ENCODE results near the gene INCENP. TPM values are rescaled to one million over a fixed set of nuclear protein-coding genes. Genes with fewer than 3 reads are reported as not detected.
"Not testable (repeated sequence)": the region's sequence is repeated elsewhere in the genome, so short reads cannot be mapped to it uniquely, and the experiment has no call there.

The INCENP gene
- 10 to 100 TPM; 65.5 to 69.5 TPM for total RNA-seq
- polyA plus RNA-seq = 3.1 TPM

DNA sequence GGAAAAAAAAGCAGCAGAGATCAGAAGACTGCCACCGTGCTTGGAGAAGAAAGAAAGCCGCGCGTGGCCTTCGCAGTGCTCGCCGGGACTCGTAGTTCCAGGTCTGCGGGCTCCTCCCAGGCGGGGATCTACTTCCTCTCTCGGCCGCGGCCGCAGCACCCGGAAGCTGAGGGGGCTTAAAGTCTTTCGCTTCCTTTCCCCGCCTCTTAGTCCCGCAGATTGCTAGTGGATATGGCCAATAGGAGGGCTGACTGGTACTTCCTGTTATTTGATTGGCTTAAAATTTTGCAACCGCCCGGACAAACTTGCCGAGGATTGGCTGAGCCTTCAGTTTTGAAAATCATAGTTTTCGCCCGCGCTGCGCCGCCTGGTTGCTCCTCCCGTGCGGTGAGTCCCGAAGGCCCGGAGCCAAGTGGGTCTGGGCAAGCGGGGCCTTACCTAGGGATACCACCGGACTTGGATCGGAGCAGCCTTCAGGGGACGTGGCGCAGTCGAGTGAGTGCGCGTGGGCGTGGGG lies at the start of gene INCENP:
TSS of gene INCENP (plus strand) at position 343 of the 517 bp plus-strand sequence. CDS start 4,151 bp downstream, outside the sequence.
- H3K4me1 ChIP-seq (ENCODE audit: insufficient read depth, low read length) = peaks cover 19% of the 10 kb centered on the region
- ChIA-PET CTCF (interaction anchor here (1.4 kb wide), 1 partner anchor 16 kb away, joined by 5 read pairs; no protein-coding TSS in a partner anchor), POLR2A (no interaction called here)
- peaks cover 0 to 1% of the 10 kb centered on the region in 2 donors for H3K27me3 Mint-ChIP-seq
- H3K4me3 Mint-ChIP-seq = peak within 1 kb of the TSS; percentile 93 to 97 (median 95)
- H3K4me3 ChIP-seq (ENCODE audit: low read length) = peak within 1 kb of the TSS; percentile 95
- peak; percentile 91 to 97 (median 94) for DNase-seq
- peaks cover 0 to 18% (median 0%) of the 10 kb centered on the region in 3 donors for H3K36me3 Mint-ChIP-seq
- peaks cover 29 to 39% (median 30%) of the 10 kb centered on the region in 3 donors for H3K4me1 Mint-ChIP-seq
- no peaks in the 10 kb centered on the region for H3K9me3 ChIP-seq (ENCODE audit: low read length)
- H3K36me3 ChIP-seq (ENCODE audit: insufficient read depth, low read length) = no peaks in the 10 kb centered on the region
- H3K27me3 ChIP-seq (ENCODE audit: insufficient read depth, low read length, poor library complexity, severe bottlenecking) = no peaks in the 10 kb centered on the region
- peak within 1 kb of the TSS; percentile 73 for H3K27ac ChIP-seq (ENCODE audit: low read depth, low read length)
- peak within 1 kb of the TSS; percentile 54 to 98 (median 87) for H3K27ac Mint-ChIP-seq
- no peaks in the 10 kb centered on the region for H3K9me3 Mint-ChIP-seq

DNA sequence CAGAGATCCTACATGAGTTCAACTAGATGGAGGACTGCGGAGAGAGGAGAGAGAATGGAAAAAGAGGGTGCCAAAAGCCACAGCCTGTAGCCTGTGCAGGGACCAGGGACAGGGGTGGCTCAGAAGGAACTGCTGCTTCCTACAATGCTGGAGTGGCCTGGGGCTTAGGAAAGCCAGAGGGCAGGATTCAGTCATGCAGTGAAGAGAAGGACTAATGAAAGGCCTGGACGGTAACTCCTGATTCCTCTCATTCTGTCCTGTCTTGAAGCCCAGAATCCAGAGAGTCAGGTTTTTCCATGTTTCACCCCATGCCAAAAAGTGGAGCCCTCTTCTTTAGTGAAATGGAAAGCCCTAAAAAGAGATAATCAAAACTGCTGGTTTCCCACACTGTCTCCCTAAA lies 48.4 kb upstream of the INCENP start:
- Mint-ChIP-seq H3K4me3 (no peak overlapping the region), H3K9me3 (no peaks in the 10 kb centered on the region), H3K4me1 (no peaks in the 10 kb centered on the region), H3K27me3 (peaks cover 1 to 2% of the 10 kb centered on the region in 2 donors), H3K36me3 (no peaks in the 10 kb centered on the region), H3K27ac (peak overlapping the region in 2 of 8 donors; percentile 19 to 76)
- Histone ChIP-seq H3K36me3 (ENCODE audit: insufficient read depth, low read length) (no peaks in the 10 kb centered on the region), H3K4me1 (ENCODE audit: insufficient read depth, low read length) (no peaks in the 10 kb centered on the region), H3K4me3 (ENCODE audit: low read length) (no peak overlapping the region), H3K27ac (ENCODE audit: low read depth, low read length) (no peak overlapping the region), H3K9me3 (ENCODE audit: low read length) (no peaks in the 10 kb centered on the region), H3K27me3 (ENCODE audit: insufficient read depth, low read length, poor library complexity, severe bottlenecking) (no peaks in the 10 kb centered on the region)
- ChIA-PET POLR2A (no interaction called here), CTCF (no interaction called here)
- DNase-seq = no peak

DNA sequence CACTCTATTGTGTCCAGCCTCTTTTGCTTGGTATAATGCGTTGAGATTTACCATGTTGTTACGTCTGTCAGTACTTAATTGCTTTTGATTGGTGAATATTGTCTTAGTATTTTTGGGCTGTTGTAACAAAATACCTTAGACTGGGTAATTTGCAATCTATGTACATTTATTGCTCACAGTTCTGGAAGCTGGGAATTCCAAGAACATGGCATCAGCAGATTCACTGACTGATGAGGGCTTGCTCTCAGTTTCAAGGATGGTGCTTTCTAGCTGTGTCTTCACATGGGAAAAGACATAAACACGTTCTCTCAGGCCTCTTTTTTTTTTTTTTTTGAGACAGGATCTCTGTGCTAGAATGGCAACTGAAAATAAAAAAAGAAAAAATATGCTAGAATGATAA lies 46.7 kb upstream of the INCENP start:
- H3K4me1 ChIP-seq (ENCODE audit: insufficient read depth, low read length) = peaks cover 4% of the 10 kb centered on the region
- no peak overlapping the region for H3K4me3 ChIP-seq (ENCODE audit: low read length)
- CTCF ChIA-PET = interaction anchor here (1.6 kb wide), 1 partner anchor 31 kb away, joined by 6 read pairs; no protein-coding TSS in a partner anchor
- no peaks in the 10 kb centered on the region for H3K27me3 ChIP-seq (ENCODE audit: insufficient read depth, low read length, poor library complexity, severe bottlenecking)
- no peak for DNase-seq
- H3K27ac ChIP-seq (ENCODE audit: low read depth, low read length) = no peak overlapping the region
- H3K36me3 Mint-ChIP-seq = no peaks in the 10 kb centered on the region
- H3K4me1 Mint-ChIP-seq = peaks cover 5 to 7% (median 6%) of the 10 kb centered on the region in 3 donors
- no peak overlapping the region for H3K4me3 Mint-ChIP-seq
- POLR2A ChIA-PET = no interaction called here
- H3K36me3 ChIP-seq (ENCODE audit: insufficient read depth, low read length) = no peaks in the 10 kb centered on the region
- peaks cover 1 to 2% of the 10 kb centered on the region in 2 donors for H3K27me3 Mint-ChIP-seq
- no peaks in the 10 kb centered on the region for H3K9me3 ChIP-seq (ENCODE audit: low read length)
- H3K27ac Mint-ChIP-seq = no peak overlapping the region
- H3K9me3 Mint-ChIP-seq = no peaks in the 10 kb centered on the region

DNA sequence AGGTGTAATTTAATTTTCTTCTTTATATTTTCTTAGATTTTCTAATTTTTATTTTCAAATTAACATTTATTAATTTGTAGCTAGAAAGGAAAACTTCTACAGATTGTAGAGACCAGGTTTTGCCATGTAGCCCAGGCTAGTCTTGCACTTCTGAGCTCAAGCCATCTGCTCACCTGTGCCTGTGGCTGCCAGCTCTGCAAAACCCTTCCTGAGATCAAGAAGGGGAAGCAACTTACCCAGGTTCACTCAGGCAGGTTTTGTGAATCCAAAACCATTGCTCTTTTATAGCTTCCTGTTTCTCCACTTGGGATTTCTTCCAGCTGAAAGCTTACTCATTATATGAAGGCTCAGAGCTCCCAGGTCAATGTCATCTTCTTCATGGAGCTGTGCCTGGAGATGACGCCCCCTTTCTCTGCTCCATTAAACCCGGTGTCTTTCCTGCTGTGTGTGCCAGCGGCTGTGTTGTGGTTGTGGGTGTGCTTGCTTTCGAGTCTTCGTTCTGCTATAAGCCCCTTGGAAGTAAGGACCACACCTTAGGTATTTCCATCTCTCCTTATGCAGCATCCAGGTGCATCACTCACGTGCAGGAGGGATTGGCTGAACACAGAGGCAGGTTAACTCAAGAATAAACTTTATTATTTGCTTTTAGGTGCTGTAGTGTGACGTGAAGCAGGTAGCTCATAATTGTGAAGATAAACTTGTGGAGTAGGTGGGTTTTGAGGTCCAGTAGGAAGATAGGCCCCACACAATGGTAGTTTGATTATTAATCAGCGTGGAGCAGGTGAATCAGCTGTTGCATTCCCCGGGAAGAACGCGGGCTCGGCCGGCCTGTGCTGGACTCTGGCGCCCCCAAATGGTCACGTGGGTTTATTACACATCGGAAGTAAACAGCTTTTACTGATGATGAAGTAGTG lies 42.2 kb upstream of the INCENP start:
- no peaks in the 10 kb centered on the region for H3K9me3 Mint-ChIP-seq
- Histone ChIP-seq H3K27ac (ENCODE audit: low read depth, low read length) (no peak overlapping the region), H3K4me3 (ENCODE audit: low read length) (peak overlapping the region; percentile 27), H3K27me3 (ENCODE audit: insufficient read depth, low read length, poor library complexity, severe bottlenecking) (no peaks in the 10 kb centered on the region), H3K4me1 (ENCODE audit: insufficient read depth, low read length) (peaks cover 4% of the 10 kb centered on the region), H3K9me3 (ENCODE audit: low read length) (no peaks in the 10 kb centered on the region), H3K36me3 (ENCODE audit: insufficient read depth, low read length) (no peaks in the 10 kb centered on the region)
- peak overlapping the region in 6 of 7 donors; percentile 18 to 73 (median 49) for H3K4me3 Mint-ChIP-seq
- peaks cover 6 to 9% (median 8%) of the 10 kb centered on the region in 3 donors for H3K4me1 Mint-ChIP-seq
- ChIA-PET CTCF (interaction anchor here (0.6 to 7.6 kb wide), 57 partner anchors 9 to 860 kb away, joined by 3 to 232 read pairs (median 6); partner anchors contain the start of genes BEST1, FADS3, FEN1 and FTH1), POLR2A (interaction anchor here (0.5 to 1.7 kb wide), 5 partner anchors 56 to 247 kb away, joined by 3 to 12 read pairs (median 3); partner anchors contain the start of gene FTH1)
- no peaks in the 10 kb centered on the region for H3K36me3 Mint-ChIP-seq
- peaks cover 1 to 2% of the 10 kb centered on the region in 2 donors for H3K27me3 Mint-ChIP-seq
- peak overlapping the region in 6 of 8 donors; percentile 1 to 74 (median 38) for H3K27ac Mint-ChIP-seq
- DNase-seq = peak; percentile 64 to 80 (median 70)

DNA sequence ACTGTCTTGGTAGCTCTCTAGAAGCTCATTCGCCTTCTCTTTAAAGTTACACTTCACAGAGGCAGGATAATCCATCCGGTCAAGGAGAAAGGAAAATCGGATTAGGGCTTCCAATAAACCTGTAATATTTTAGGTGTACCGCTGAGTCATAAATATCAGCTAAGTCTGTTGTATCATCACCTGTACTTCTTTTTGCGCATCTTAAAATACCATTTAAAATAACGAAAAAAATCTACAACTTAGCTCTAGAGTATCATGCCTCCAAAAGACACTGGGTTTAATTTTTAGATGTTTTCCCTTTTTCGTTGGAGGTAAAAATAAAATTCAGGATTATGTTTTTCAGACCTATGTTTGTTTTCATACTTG lies 41.5 kb upstream of the INCENP start:
- H3K27ac ChIP-seq (ENCODE audit: low read depth, low read length) = no peak overlapping the region
- Mint-ChIP-seq H3K9me3 (no peaks in the 10 kb centered on the region), H3K27me3 (peaks cover 1 to 2% of the 10 kb centered on the region in 2 donors), H3K36me3 (no peaks in the 10 kb centered on the region), H3K4me1 (peaks cover 6 to 9% (median 8%) of the 10 kb centered on the region in 3 donors), H3K4me3 (peak overlapping the region in 3 of 7 donors; percentile 18 to 66 (median 45)), H3K27ac (peak overlapping the region in 2 of 8 donors; percentile 2 to 68)
- no peak for DNase-seq
- H3K9me3 ChIP-seq (ENCODE audit: low read length) = no peaks in the 10 kb centered on the region
- POLR2A ChIA-PET = interaction anchor here (0.5 to 1.7 kb wide), 4 partner anchors 56 to 247 kb away, joined by 3 to 12 read pairs (median 4); partner anchors contain the start of gene FTH1
- H3K4me3 ChIP-seq (ENCODE audit: low read length) = no peak overlapping the region
- no peaks in the 10 kb centered on the region for H3K27me3 ChIP-seq (ENCODE audit: insufficient read depth, low read length, poor library complexity, severe bottlenecking)
- CTCF ChIA-PET = interaction anchor here (0.6 to 7.6 kb wide), 51 partner anchors 8 to 859 kb away, joined by 3 to 232 read pairs (median 6); partner anchors contain the start of genes BEST1, FADS3, FEN1 and FTH1
- peaks cover 4% of the 10 kb centered on the region for H3K4me1 ChIP-seq (ENCODE audit: insufficient read depth, low read length)
- H3K36me3 ChIP-seq (ENCODE audit: insufficient read depth, low read length) = no peaks in the 10 kb centered on the region

DNA sequence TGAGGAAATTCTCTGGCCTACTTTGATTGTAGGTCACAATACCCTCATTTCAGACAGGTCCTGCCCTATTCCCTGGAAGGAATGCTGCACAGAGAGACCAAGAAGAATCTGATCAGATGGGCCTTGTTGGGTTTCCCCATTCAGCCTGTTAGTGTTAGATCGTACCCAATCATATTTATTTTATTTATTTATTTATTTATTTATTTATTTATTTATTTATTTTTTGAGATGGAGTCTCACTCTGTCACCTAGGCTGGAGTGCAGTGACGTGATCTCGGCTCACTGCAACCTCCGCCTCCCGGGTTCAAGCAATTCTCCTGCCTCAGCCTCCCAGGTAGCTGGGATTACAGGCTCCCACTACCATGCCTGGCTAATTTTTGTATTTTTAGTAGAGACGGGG lies 39.0 kb upstream of the INCENP start:
- H3K27ac Mint-ChIP-seq = peak overlapping the region in 1 of 8 donors; percentile 16
- DNase-seq; H3K9me3 Mint-ChIP-seq; H3K4me1 ChIP-seq (ENCODE audit: insufficient read depth, low read length); H3K27me3 ChIP-seq (ENCODE audit: insufficient read depth, low read length, poor library complexity, severe bottlenecking); POLR2A ChIA-PET; H3K27me3 Mint-ChIP-seq; H3K4me1 Mint-ChIP-seq; H3K36me3 Mint-ChIP-seq; H3K4me3 Mint-ChIP-seq; H3K4me3 ChIP-seq (ENCODE audit: low read length); H3K27ac ChIP-seq (ENCODE audit: low read depth, low read length); H3K36me3 ChIP-seq (ENCODE audit: insufficient read depth, low read length); H3K9me3 ChIP-seq (ENCODE audit: low read length): not testable (repeated sequence)
- CTCF ChIA-PET = interaction anchor here (1.0 to 7.6 kb wide), 3 partner anchors 138 to 287 kb away, joined by 3 to 232 read pairs (median 5); no protein-coding TSS in a partner anchor

DNA sequence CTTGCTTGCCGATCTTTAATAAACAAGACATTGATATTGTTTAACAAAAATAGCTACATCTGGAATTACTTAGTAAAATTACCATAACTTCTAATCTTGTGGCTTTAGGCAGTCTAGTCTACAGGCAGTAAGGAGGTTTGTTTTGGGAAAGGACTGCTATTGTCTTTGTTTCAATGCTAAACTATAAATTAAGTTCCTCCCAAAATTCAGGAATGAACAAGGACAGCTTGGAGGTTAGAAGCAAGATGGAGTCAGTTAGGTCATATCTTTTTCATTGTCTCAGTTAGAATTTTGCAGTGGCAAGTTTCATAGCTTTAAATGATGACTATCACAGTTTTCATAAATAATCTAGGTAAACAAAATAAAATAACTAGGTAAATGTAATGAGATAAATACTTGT lies 36.1 kb upstream of the INCENP start:
- peaks cover 2 to 9% of the 10 kb centered on the region in 2 donors for H3K27me3 Mint-ChIP-seq
- Histone ChIP-seq H3K9me3 (ENCODE audit: low read length) (no peaks in the 10 kb centered on the region), H3K27ac (ENCODE audit: low read depth, low read length) (no peak overlapping the region), H3K27me3 (ENCODE audit: insufficient read depth, low read length, poor library complexity, severe bottlenecking) (no peaks in the 10 kb centered on the region), H3K4me3 (ENCODE audit: low read length) (no peak overlapping the region), H3K4me1 (ENCODE audit: insufficient read depth, low read length) (no peaks in the 10 kb centered on the region), H3K36me3 (ENCODE audit: insufficient read depth, low read length) (no peaks in the 10 kb centered on the region)
- ChIA-PET POLR2A (no interaction called here), CTCF (interaction anchor here (0.9 kb wide), 1 partner anchor 189 kb away, joined by 3 read pairs; no protein-coding TSS in a partner anchor)
- no peak overlapping the region for H3K4me3 Mint-ChIP-seq
- no peak for DNase-seq
- H3K9me3 Mint-ChIP-seq = peaks cover 0 to 7% (median 6%) of the 10 kb centered on the region in 5 donors
- peaks cover 0 to 10% (median 0%) of the 10 kb centered on the region in 3 donors for H3K36me3 Mint-ChIP-seq
- no peak overlapping the region for H3K27ac Mint-ChIP-seq
- no peaks in the 10 kb centered on the region for H3K4me1 Mint-ChIP-seq
